ENCODE results near the gene CDX1. TPM values are rescaled to one million over a fixed set of nuclear protein-coding genes. Genes with fewer than 3 reads are reported as not detected.

CDX1 gene
- total RNA-seq, 4 donors from 2014 or later = not detected

GRCh38 chr5:150195736-150196485 is 29.3 kb downstream of the CDX1 start:
- TF ChIP-seq CTCF (IDR thresholded peaks at IDR 0.05) (no peak), POLR2A (IDR thresholded peaks at IDR 0.05) (no peak)
- H3K4me3 ChIP-seq = no peak overlapping the region
- DNase-seq = no peak
- 74 to 79% methylated on average over 6 to 8 of the region's 9 CpGs for WGBS, 2 donors
- peaks cover 0 to 43% (median under 1%) of the 10 kb centered on the region in 4 donors for H3K27me3 ChIP-seq
- H3K9me3 ChIP-seq = no peaks in the 10 kb centered on the region
- no peaks in the 10 kb centered on the region for H3K4me1 ChIP-seq
- H3K36me3 ChIP-seq = no peaks in the 10 kb centered on the region
- intact Hi-C loops (cut with DNase I) = no loop called here
- H3K27ac ChIP-seq = no peak overlapping the region

GRCh38 chr5:150196514-150196913 is 29.9 kb downstream of the CDX1 start:
- H3K36me3 ChIP-seq = no peaks in the 10 kb centered on the region
- peaks cover 0 to 37% (median 0%) of the 10 kb centered on the region in 4 donors for H3K27me3 ChIP-seq
- no peak overlapping the region for H3K27ac ChIP-seq
- TF ChIP-seq POLR2A (IDR thresholded peaks at IDR 0.05) (no peak), CTCF (IDR thresholded peaks at IDR 0.05) (no peak)
- WGBS, 2 donors = 68 to 80% methylated on average over 5 of the region's 5 CpGs
- DNase-seq = no peak
- H3K4me1 ChIP-seq = no peaks in the 10 kb centered on the region
- H3K4me3 ChIP-seq = no peak overlapping the region
- intact Hi-C loops (cut with DNase I) = no loop called here
- no peaks in the 10 kb centered on the region for H3K9me3 ChIP-seq

GRCh38 chr5:150196986-150197385 is 30.4 kb downstream of the CDX1 start:
- Histone ChIP-seq H3K27ac (no peak overlapping the region), H3K27me3 (peaks cover 0 to 32% (median 0%) of the 10 kb centered on the region in 4 donors), H3K36me3 (no peaks in the 10 kb centered on the region), H3K9me3 (no peaks in the 10 kb centered on the region), H3K4me1 (no peaks in the 10 kb centered on the region), H3K4me3 (no peak overlapping the region)
- 90% methylated on average over 2 of the region's 16 CpGs; no CpG with 5 or more reads in 1 of the 2 donors for WGBS, 2 donors
- TF ChIP-seq POLR2A (IDR thresholded peaks at IDR 0.05) (no peak), CTCF (IDR thresholded peaks at IDR 0.05) (no peak)
- no peak for DNase-seq
- intact Hi-C loops (cut with DNase I) = no loop called here

- DNase-seq = no peak
- no peak overlapping the region for H3K27ac ChIP-seq
- no peaks in the 10 kb centered on the region for H3K36me3 ChIP-seq
- H3K4me1 ChIP-seq = no peaks in the 10 kb centered on the region
- WGBS, 2 donors = 83 to 94% methylated on average over 1 of the region's 1 CpG
- TF ChIP-seq CTCF (IDR thresholded peaks at IDR 0.05) (no peak), POLR2A (IDR thresholded peaks at IDR 0.05) (no peak)
- intact Hi-C loops (cut with DNase I) = no loop called here
- peaks cover 0 to 27% (median 0%) of the 10 kb centered on the region in 4 donors for H3K27me3 ChIP-seq
- H3K9me3 ChIP-seq = no peaks in the 10 kb centered on the region
- no peak overlapping the region for H3K4me3 ChIP-seq
Measured at GRCh38 chr5:150197476-150197875, 30.9 kb downstream of the CDX1 start.

GRCh38 chr5:150202501-150202900 is 35.9 kb downstream of the CDX1 start:
- Histone ChIP-seq H3K4me1 (no peaks in the 10 kb centered on the region), H3K27me3 (peaks cover 0 to 11% (median 0%) of the 10 kb centered on the region in 4 donors), H3K9me3 (no peaks in the 10 kb centered on the region), H3K36me3 (no peaks in the 10 kb centered on the region), H3K4me3 (no peak overlapping the region), H3K27ac (no peak overlapping the region)
- 96 to 99% methylated on average over 4 to 8 of the region's 10 CpGs for WGBS, 2 donors
- intact Hi-C loops (cut with DNase I) = no loop called here
- TF ChIP-seq CTCF (IDR thresholded peaks at IDR 0.05) = no peak
- TF ChIP-seq POLR2A (IDR thresholded peaks at IDR 0.05) = no peak
- DNase-seq = no peak
